ENCODE results near the gene IGFN1. TPM values are rescaled to one million over a fixed set of nuclear protein-coding genes. Genes with fewer than 3 reads are reported as not detected.

The IGFN1 gene
- polyA plus RNA-seq, 1 of the 3 experiments (the other 2 are of a cell fraction), result 0.18 TPM

DNA sequence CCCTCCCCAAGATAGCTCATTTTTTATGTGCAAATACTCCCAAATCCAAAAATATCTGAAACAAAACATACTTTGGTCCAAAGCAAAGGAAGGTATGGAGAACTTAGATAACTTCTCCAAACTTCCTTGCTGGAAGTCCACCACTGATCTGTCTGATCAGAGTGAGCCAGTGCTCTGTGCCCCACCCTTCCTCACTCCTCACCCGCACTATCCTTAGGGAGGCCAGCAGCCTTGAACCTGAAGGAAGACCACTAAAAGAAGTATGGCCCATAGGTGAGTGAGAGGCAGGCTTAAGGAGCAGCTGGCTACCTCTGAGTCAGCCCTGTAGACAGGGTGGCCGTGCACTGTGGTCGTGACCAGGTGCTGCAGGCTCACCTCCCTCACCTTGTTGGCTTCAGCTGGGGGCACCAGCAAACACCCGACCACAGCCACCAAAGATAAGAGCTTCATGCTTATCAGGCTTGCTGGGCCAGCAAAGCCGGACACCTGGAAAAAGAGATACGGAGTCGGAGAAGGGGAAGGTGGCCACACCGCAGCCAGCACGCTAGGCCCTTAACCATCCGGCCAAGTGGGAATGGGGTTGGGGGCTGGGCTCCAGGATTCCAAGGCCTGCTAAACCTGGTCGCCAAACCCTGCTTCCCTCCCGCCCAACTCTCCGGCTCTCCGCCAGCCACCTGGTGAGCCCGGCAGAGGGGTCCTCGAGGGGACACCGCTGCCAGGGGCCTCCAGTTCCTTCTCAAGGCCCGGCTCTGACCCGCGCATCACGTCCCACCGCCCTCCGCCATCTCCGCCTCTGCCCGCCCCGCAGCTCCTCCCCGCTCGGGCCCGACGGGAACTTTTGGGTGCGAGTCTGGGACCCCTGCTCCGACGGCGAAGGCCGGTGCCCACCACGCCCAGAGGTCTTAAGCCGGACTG, 36.9 kb upstream of the IGFN1 start:
- DNase-seq, result no peak
- Histone ChIP-seq H3K9ac (peak overlapping the region; percentile 75), H3K4me2 (peak overlapping the region; percentile 99), H3K27ac (ENCODE audit: low read depth in 2 of 2, low read length in 1 of 2) (peak overlapping the region in 1 of 2 experiments; percentile 86; a peak in 2 of 4 replicates), H3K9me2 (no peaks in the 10 kb centered on the region), H3K36me3 (replicated peaks in 1 of 2; ENCODE audit: control insufficient read depth in 1 of 2, insufficient read depth in 2 of 2, low read length in 1 of 2) (peaks cover 17 to 35% of the 10 kb centered on the region in 2 experiments), H3K79me2 (ENCODE audit: insufficient read depth) (peaks cover 15% of the 10 kb centered on the region), H3K4me1 (ENCODE audit: control insufficient read depth in 1 of 2, insufficient read depth in 2 of 2, low read depth in 1 of 2, low read length in 1 of 2) (peaks cover 11 to 16% of the 10 kb centered on the region in 2 experiments; a peak in 3 of 4 replicates), H3K4me3 (ENCODE audit: low read depth in 2 of 2, low read length in 1 of 2) (peak overlapping the region; percentile 63 to 84), H3F3A (replicated peaks; ENCODE audit: insufficient read depth) (no peaks in the 10 kb centered on the region), H3K9me3 (no peaks in the 10 kb centered on the region), H4K20me1 (ENCODE audit: insufficient read depth) (no peaks in the 10 kb centered on the region), H3K27me3 (ENCODE audit: insufficient read depth) (no peaks in the 10 kb centered on the region), H2AFZ (ENCODE audit: low read depth) (peak overlapping the region; percentile 95)
- ChIA-PET POLR2A (interaction anchor here (0.7 to 1.2 kb wide), 7 partner anchors 11 to 34 kb away, joined by 3 to 4 read pairs (median 3); no protein-coding TSS in a partner anchor), CTCF (interaction anchor here (0.6 to 3.0 kb wide), 10 partner anchors 13 to 207 kb away, joined by 3 to 15 read pairs (median 3); no protein-coding TSS in a partner anchor)
- no peak for TF ChIP-seq GATA2 (CRISPR knock-in tag; IDR thresholded peaks at IDR 0.05)
- TF ChIP-seq YY1 (IDR thresholded peaks at IDR 0.05; ENCODE audit: low read depth), result peak; percentile 69; the same call in 1 of the 2 replicates
- TF ChIP-seq MXI1 (IDR thresholded peaks at IDR 0.05; ENCODE audit: low read depth, low read length), result peak; percentile 51
- TF ChIP-seq, protein P1, sequence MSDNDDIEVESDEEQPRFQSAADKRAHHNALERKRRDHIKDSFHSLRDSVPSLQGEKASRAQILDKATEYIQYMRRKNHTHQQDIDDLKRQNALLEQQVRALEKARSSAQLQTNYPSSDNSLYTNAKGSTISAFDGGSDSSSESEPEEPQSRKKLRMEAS (IDR thresholded peaks at IDR 0.05; ENCODE audit: low read depth), result no peak
- TF ChIP-seq TAF1 (IDR thresholded peaks at IDR 0.05; ENCODE audit: borderline replicate concordance, low read depth, low read length), result 0 out of 2 replicates have a peak, but pooled peaks have one; percentile 31
- no peak for TF ChIP-seq EP300 (IDR thresholded peaks at IDR 0.05; ENCODE audit: borderline replicate concordance in 1 of 2, low read depth in 1 of 2, low read length in 1 of 2)
- no peak for TF ChIP-seq TEAD4 (IDR thresholded peaks at IDR 0.05; ENCODE audit: borderline replicate concordance, insufficient read depth)
- 5% methylated on average over 14 of the region's 37 CpGs for WGBS (ENCODE audit: low lambda C conversion rate)

DNA sequence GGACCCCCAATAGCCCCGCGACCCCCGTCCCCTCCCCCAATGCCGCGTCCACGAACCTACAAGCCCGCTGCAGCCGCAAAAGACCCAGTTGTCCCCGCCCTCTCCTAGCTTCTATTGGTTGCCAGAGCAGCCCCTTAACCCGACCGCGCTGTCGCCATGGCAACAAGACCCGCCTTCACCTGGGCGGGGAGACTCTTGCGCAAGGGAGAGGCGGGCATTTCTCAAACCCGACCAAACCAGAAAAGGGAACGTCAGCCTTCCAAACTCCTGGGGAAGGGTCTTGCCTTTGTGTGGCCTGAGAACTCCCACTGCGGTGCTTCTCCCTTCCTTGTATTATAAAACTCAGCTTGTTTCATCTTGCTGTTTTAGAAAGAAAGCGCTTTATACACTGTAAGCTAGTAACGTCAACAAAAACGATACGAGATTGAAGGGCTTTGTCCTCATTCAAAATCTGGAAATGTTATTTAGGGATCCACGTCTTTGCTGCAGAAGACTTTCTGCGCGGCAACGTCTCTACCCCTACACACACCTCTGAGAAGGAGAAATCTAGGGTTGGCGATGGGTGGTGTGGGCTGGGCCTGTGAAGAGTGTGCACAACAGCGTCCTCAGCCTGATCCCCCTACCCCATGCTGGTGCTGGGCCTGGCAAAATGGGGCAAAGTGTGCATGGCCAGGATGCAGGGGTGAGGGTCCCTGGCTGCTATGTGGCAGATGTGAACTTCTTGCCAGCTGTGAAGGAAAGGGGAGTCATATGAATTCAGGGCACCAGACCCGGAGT, 36.0 kb upstream of the IGFN1 start, which contains the start of gene TMEM9:
TSS of gene TMEM9 (minus strand) at position 86 of the 777 bp plus-strand sequence. CDS start 551 bp downstream, outside the sequence.
- Histone ChIP-seq H3K4me1 (ENCODE audit: control insufficient read depth in 1 of 2, insufficient read depth in 2 of 2, low read depth in 1 of 2, low read length in 1 of 2) (peaks cover 11 to 16% of the 10 kb centered on the region in 2 experiments; a peak in 3 of 4 replicates), H3K79me2 (ENCODE audit: insufficient read depth) (peaks cover 15% of the 10 kb centered on the region), H3K9ac (peak within 1 kb of the TSS; percentile 75), H3K4me2 (peak within 1 kb of the TSS; percentile 99), H3K9me2 (no peaks in the 10 kb centered on the region), H3K27me3 (ENCODE audit: insufficient read depth) (no peaks in the 10 kb centered on the region), H3F3A (replicated peaks; ENCODE audit: insufficient read depth) (no peaks in the 10 kb centered on the region), H4K20me1 (ENCODE audit: insufficient read depth) (no peaks in the 10 kb centered on the region), H2AFZ (ENCODE audit: low read depth) (peak within 1 kb of the TSS; percentile 95), H3K4me3 (ENCODE audit: low read depth in 2 of 2, low read length in 1 of 2) (peak within 1 kb of the TSS; percentile 63 to 84), H3K27ac (ENCODE audit: low read depth in 2 of 2, low read length in 1 of 2) (peak within 1 kb of the TSS in 1 of 2 experiments; percentile 86; a peak in 2 of 4 replicates), H3K36me3 (replicated peaks in 1 of 2; ENCODE audit: control insufficient read depth in 1 of 2, insufficient read depth in 2 of 2, low read length in 1 of 2) (peaks cover 16 to 27% of the 10 kb centered on the region in 2 experiments), H3K9me3 (no peaks in the 10 kb centered on the region)
- peak; percentile 97 for DNase-seq
- CTCF ChIA-PET, result interaction anchor here (0.6 to 3.0 kb wide), 8 partner anchors 14 to 112 kb away, joined by 3 to 15 read pairs (median 3); no protein-coding TSS in a partner anchor
- POLR2A ChIA-PET, result interaction anchor here (0.7 to 1.2 kb wide), 7 partner anchors 11 to 35 kb away, joined by 3 to 4 read pairs (median 3); no protein-coding TSS in a partner anchor
- no peak for TF ChIP-seq TCF12 (IDR thresholded peaks at IDR 0.05)
- TF ChIP-seq YY1 (IDR thresholded peaks at IDR 0.05; ENCODE audit: low read depth), result no peak
- TF ChIP-seq, protein P2, sequence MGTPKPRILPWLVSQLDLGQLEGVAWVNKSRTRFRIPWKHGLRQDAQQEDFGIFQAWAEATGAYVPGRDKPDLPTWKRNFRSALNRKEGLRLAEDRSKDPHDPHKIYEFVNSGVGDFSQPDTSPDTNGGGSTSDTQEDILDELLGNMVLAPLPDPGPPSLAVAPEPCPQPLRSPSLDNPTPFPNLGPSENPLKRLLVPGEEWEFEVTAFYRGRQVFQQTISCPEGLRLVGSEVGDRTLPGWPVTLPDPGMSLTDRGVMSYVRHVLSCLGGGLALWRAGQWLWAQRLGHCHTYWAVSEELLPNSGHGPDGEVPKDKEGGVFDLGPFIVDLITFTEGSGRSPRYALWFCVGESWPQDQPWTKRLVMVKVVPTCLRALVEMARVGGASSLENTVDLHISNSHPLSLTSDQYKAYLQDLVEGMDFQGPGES (IDR thresholded peaks at IDR 0.05; ENCODE audit: low read depth, low read length), result peak; percentile 82
- TF ChIP-seq POLR2AphosphoS5 (IDR thresholded peaks at IDR 0.05; ENCODE audit: low read depth, low read length), result peak; percentile 48; the same call in 1 of the 2 replicates
- no peak for TF ChIP-seq TAF1 (IDR thresholded peaks at IDR 0.05; ENCODE audit: borderline replicate concordance, low read depth, low read length)
- TF ChIP-seq SMC3 (IDR thresholded peaks at IDR 0.05; ENCODE audit: low read depth, low read length), result no peak
- TF ChIP-seq MXI1 (IDR thresholded peaks at IDR 0.05; ENCODE audit: low read depth, low read length), result peak; percentile 72
- no peak for TF ChIP-seq NFIC (IDR thresholded peaks at IDR 0.05; ENCODE audit: borderline replicate concordance)
- TF ChIP-seq NRF1 (IDR thresholded peaks at IDR 0.05; ENCODE audit: low read depth, low read length), result peak; percentile 84
- 0 out of 2 replicates have a peak, but pooled peaks have one; percentile 25 for TF ChIP-seq SIN3A (IDR thresholded peaks at IDR 0.05; ENCODE audit: borderline replicate concordance, low read depth, low read length)
- TF ChIP-seq, protein P3, sequence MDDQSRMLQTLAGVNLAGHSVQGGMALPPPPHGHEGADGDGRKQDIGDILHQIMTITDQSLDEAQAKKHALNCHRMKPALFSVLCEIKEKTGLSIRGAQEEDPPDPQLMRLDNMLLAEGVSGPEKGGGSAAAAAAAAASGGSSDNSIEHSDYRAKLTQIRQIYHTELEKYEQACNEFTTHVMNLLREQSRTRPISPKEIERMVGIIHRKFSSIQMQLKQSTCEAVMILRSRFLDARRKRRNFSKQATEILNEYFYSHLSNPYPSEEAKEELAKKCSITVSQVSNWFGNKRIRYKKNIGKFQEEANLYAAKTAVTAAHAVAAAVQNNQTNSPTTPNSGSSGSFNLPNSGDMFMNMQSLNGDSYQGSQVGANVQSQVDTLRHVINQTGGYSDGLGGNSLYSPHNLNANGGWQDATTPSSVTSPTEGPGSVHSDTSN (IDR thresholded peaks at IDR 0.05), result peak; percentile 98
- peak; percentile 73 for TF ChIP-seq CHD2 (IDR thresholded peaks at IDR 0.05; ENCODE audit: low read length, partially characterized antibody)
- peak; percentile 81 for TF ChIP-seq RFX5 (IDR thresholded peaks at IDR 0.05; ENCODE audit: low read length)
- WGBS (ENCODE audit: low lambda C conversion rate), result 49% methylated on average over 16 of the region's 31 CpGs
